ENCODE results near the gene SUPT6H.

The SUPT6H gene

DNA sequence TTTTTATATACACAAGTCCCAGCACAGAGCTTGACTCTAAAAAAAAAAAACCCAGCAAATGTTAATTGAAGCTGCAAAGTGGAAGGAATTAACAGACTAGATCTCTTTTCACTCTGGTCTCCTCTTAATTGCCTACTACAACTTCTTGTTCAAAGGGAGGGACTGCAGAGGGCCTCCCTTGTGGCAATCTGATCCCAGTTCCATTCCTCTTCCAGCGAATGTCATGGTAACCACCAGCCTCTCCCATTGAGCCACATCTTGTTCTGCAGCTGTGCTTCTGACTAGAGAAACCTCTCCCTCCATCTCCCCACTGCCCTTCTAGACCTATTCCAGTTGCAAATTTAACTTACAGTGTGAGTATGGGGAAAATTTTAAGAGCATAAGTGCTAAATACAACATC lies 5.9 kb downstream of the SUPT6H start:
- Histone ChIP-seq H3K4me3 (ENCODE audit: low read depth, low read length) (no peak overlapping the region), H3K27me3 (ENCODE audit: insufficient read depth, low read depth, severe bottlenecking) (no peaks in the 10 kb centered on the region), H3K9me3 (ENCODE audit: severe bottlenecking) (no peaks in the 10 kb centered on the region), H3K36me3 (peaks cover 76% of the 10 kb centered on the region), H3K27ac (no peak overlapping the region)
- DNase-seq = no peak
- TF ChIP-seq, protein P1, sequence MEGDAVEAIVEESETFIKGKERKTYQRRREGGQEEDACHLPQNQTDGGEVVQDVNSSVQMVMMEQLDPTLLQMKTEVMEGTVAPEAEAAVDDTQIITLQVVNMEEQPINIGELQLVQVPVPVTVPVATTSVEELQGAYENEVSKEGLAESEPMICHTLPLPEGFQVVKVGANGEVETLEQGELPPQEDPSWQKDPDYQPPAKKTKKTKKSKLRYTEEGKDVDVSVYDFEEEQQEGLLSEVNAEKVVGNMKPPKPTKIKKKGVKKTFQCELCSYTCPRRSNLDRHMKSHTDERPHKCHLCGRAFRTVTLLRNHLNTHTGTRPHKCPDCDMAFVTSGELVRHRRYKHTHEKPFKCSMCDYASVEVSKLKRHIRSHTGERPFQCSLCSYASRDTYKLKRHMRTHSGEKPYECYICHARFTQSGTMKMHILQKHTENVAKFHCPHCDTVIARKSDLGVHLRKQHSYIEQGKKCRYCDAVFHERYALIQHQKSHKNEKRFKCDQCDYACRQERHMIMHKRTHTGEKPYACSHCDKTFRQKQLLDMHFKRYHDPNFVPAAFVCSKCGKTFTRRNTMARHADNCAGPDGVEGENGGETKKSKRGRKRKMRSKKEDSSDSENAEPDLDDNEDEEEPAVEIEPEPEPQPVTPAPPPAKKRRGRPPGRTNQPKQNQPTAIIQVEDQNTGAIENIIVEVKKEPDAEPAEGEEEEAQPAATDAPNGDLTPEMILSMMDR (IDR thresholded peaks at IDR 0.05; ENCODE audit: low read depth, low read length) = no peak

DNA sequence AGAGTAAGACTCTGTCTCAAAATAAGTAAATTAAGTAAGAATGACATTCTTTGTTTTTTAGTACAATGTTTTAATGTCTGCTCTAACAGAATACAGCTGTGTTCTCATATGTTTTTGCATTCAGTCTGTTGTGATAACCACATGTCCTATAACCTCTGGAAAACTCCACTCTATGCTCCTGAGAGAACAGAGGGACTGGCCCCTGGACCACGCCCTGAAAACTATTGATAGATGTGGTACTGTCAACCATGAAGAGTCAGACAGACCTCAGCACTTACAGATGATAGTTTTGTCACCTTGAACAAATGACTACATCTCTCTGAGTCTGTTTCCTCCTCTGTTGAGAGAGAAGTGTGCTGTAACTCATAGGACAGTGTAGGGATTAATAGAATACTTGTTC lies 7.9 kb downstream of the SUPT6H start:
- Histone ChIP-seq H3K27ac (no peak overlapping the region), H3K4me3 (ENCODE audit: low read depth, low read length) (no peak overlapping the region), H3K9me3 (ENCODE audit: severe bottlenecking) (no peaks in the 10 kb centered on the region), H3K36me3 (peaks cover 85% of the 10 kb centered on the region), H3K27me3 (ENCODE audit: insufficient read depth, low read depth, severe bottlenecking) (no peaks in the 10 kb centered on the region)
- TF ChIP-seq, protein P1 (IDR thresholded peaks at IDR 0.05; ENCODE audit: low read depth, low read length) = no peak
- DNase-seq = no peak

DNA sequence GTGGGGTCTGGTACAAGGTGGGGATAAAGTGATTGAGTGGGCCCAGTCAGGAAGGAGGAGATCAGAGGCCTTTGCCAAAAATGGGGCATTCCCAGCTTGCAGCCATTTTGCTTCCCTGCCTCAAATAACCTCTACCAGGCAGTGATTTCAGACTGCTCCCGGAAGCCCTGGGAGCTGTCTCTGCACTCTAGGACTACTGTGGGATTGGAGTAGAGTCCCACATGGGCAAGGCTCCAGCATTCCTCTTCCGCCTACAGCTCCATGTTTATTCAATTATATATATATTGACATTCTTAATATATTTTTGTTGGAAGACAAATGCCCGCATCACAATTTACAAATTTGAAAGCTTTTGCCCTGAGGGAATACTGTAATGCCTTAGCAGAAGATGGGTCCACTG lies 13.5 kb downstream of the SUPT6H start:
- H3K27ac ChIP-seq = no peak overlapping the region
- TF ChIP-seq, protein P1 (IDR thresholded peaks at IDR 0.05; ENCODE audit: low read depth, low read length) = no peak
- no peak overlapping the region for H3K4me3 ChIP-seq (ENCODE audit: low read depth, low read length)
- no peak for DNase-seq
- H3K27me3 ChIP-seq (ENCODE audit: insufficient read depth, low read depth, severe bottlenecking) = no peaks in the 10 kb centered on the region
- H3K36me3 ChIP-seq = peaks cover 94% of the 10 kb centered on the region
- H3K9me3 ChIP-seq (ENCODE audit: severe bottlenecking) = no peaks in the 10 kb centered on the region

DNA sequence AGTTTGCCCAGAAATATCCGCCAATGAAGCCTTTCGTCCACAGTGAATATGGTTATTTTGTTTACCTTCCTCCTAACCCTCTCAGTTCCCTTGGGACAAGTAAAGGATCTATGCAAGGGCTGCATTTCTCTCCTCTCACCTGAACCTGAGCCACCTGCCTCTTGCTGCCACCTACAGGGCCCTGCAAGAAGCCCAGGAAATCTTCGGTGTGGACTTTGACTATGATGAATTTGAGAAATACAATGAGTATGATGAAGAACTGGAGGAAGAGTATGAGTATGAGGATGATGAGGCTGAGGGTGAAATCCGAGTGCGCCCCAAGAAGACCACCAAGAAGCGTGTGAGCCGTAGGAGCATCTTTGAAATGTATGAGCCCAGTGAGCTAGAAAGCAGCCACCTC lies 14.0 kb downstream of the SUPT6H start:
- TF ChIP-seq, protein P1 (IDR thresholded peaks at IDR 0.05; ENCODE audit: low read depth, low read length) = peak; percentile 53
- H3K9me3 ChIP-seq (ENCODE audit: severe bottlenecking) = no peaks in the 10 kb centered on the region
- no peak overlapping the region for H3K27ac ChIP-seq
- peaks cover 96% of the 10 kb centered on the region for H3K36me3 ChIP-seq
- no peaks in the 10 kb centered on the region for H3K27me3 ChIP-seq (ENCODE audit: insufficient read depth, low read depth, severe bottlenecking)
- DNase-seq = no peak
- no peak overlapping the region for H3K4me3 ChIP-seq (ENCODE audit: low read depth, low read length)

DNA sequence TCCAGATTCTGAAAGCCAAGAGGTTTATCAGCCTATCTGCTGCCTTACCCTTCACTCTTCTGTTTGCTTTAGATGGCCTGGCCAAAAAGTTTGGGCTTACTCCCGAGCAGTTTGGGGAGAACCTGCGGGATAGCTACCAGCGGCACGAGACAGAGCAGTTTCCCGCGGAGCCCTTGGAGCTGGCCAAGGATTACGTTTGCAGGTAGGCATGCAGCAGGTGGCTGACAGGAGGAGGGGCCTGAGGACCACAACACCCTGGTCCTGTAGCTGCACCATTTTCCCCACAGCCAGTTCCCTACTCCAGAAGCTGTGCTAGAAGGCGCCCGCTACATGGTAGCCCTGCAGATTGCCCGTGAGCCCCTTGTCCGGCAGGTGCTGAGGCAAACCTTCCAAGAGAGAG lies 20.6 kb downstream of the SUPT6H start:
- no peaks in the 10 kb centered on the region for H3K9me3 ChIP-seq (ENCODE audit: severe bottlenecking)
- TF ChIP-seq, protein P1 (IDR thresholded peaks at IDR 0.05; ENCODE audit: low read depth, low read length) = no peak
- H3K4me3 ChIP-seq (ENCODE audit: low read depth, low read length) = no peak overlapping the region
- no peak overlapping the region for H3K27ac ChIP-seq
- no peaks in the 10 kb centered on the region for H3K27me3 ChIP-seq (ENCODE audit: insufficient read depth, low read depth, severe bottlenecking)
- peaks cover 92% of the 10 kb centered on the region for H3K36me3 ChIP-seq
- DNase-seq = no peak

DNA sequence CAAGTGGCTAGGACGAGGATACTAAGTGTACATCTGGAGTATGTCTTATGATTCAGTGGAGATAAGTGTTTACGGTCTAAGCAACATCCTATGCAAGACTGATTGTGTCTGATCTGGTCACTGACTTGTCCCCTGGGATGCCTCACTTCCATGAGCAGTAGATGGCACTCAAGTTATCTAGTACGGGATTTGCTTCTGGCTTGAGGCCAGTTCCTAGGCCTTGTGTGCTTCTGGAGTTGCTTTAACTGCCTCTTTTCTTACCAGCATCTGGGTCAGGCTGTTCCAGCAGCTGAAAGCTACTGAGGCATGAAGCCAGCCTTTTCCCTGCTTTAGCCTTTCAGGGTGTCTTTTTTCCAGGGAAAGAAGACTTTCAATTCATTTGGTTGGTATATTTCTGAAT lies 23.0 kb downstream of the SUPT6H start:
- TF ChIP-seq, protein P1 (IDR thresholded peaks at IDR 0.05; ENCODE audit: low read depth, low read length) = peak; percentile 81
- H3K9me3 ChIP-seq (ENCODE audit: severe bottlenecking) = no peaks in the 10 kb centered on the region
- peak overlapping the region; percentile 94 for H3K27ac ChIP-seq
- no peaks in the 10 kb centered on the region for H3K27me3 ChIP-seq (ENCODE audit: insufficient read depth, low read depth, severe bottlenecking)
- H3K36me3 ChIP-seq = peaks cover 96% of the 10 kb centered on the region
- DNase-seq = peak; percentile 82
- no peak overlapping the region for H3K4me3 ChIP-seq (ENCODE audit: low read depth, low read length)
